HG03439 (cell line): ENCODE data around the gene VARS1.

ENCODE experiments used
- ATAC-seq: cut with Tn5 transposase; IDR thresholded peaks from one replicate; pipeline ENCODE4 v1.9.1; 2021; ENCODE audit warnings: mild to moderate bottlenecking, moderate library complexity; ENCODE audit not compliant: unreplicated experiment

The VARS1 gene

GRCh38 chr6:31775633-31776484 is 19.7 kb downstream of the VARS1 start:
- ATAC-seq, result no peak

DNA sequence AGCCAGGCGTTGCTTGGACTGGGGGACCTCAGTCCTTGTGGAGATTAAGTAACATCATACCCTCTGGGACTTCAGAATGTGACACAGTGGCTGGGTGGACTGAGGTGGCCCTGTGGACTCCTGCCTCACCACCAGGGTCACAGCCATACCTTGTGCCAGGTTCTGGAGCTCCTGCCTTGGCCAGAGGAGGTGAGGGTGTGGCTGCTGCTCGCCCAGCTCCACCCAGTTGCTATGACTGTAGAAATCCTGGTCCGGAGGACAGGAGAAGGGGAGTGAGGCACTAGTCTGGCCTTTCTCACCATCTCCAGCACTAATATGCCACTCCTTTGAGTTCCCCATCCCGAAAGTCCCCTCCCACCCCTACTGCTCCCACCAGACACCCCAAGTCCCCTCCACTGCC is 20.4 kb downstream of the VARS1 start:
- ATAC-seq, result no peak

DNA sequence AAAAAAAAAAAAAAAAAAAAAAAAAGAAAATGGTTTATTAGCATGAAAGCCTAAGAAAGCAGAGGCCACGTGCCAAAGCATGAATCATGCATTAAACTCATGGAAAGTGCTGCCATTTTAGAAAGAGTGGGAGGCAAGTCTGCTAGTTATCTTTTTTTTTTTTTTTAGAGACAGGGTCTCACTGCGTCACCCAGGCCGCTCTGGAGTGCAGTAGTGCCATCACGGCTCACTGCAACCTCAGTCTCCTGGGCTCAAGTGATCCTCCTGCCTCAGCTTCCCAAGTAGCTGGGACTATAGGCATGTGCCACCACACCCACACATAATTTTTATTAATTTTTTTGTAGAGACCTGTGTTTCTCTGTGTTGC is 23.6 kb downstream of the VARS1 start:
- ATAC-seq, result no peak

- ATAC-seq, result no peak
Measured at GRCh38 chr6:31770860-31771259, 24.7 kb downstream of the VARS1 start.

- ATAC-seq, result no peak
Measured at GRCh38 chr6:31769684-31770371, 25.7 kb downstream of the VARS1 start.

DNA sequence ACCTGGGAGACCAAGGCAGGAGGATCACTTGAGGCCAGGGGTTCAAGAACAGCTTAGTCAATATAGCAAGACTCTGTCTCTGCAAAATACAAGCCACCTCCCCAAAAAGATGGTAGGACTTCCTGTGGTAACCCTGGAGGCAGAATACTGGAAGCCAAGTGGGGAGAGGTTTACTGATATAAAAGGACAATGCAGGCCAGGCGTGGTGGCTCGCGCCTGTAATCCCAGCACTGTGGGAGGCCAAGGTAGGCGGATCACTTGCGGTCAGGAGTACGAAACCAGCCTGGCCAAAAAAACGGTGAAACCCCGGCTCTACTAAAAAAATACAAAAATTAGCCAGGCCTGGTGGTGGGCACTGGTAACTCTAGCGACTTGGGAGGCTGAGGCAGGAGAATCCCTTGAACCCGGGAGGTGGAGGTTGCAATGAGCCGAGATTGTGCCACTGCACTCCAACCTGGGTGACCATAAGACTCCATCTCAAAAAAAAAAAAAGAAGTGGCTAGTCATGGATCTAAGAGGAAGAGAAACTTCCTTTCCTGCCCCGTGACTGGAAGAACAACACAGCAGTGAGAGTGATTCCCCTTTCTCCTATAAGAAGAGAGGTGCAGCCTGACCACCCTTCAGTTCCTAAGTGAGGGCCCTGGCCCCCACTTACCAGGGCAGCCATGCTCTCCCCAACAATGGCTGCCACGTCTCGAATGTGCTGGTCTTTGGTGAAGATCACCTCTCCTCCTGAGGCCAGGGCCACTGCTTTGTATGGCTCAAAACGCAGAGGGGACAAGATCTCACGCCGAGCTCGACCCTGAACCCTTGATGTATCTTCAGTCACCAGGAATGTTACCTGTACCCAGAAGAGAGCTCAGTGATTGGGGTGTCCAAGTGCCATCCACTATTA is 26.9 kb downstream of the VARS1 start:
- no peak for ATAC-seq

GRCh38 chr6:31767096-31767645 is 28.4 kb downstream of the VARS1 start:
- ATAC-seq, result no peak

DNA sequence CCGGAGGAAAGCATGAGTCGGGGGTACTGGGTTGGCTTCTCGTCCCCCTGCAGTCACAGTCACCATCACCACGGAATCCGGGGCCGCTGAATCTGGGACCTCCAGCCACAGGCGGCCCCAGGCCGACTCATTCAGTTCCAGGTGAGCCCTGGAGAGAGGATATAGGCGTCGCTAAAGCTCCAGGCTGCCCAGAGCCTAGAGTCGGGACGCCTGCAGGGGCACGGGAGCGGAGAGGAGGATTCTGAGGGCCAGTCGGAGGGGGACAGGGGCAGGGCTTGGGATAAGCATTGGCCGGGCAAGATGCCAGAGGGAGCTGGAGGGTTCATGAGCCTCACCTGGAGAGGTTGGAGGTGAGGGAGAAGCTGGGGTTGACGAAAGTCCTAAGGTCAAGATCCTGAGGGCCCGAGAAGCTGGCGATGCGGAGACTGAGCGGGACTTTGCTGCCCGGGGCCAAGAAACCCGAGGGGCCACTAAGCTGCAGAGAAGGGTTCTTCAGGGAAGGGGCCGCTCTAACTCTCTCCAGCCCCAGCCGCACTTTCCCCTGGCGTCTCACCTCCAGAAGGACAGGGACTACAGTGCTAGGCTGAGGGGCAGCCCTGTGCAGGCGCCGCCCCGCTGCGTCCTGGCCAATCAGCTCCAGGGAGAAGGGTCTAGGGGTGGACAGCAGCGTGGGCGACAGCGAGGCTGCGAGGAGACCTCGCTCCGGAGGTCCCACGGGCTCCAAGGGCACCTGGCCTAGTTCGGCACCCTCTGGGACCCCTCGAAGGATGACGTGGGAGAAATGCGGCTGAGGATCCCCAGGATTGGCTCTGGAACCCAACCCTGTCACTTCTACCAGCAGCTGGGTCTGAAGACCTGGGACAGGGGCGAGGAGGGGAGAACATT is 29.4 kb downstream of the VARS1 start:
- no peak for ATAC-seq

- no peak for ATAC-seq
Measured at GRCh38 chr6:31765559-31765909, 30.0 kb downstream of the VARS1 start.

GRCh38 chr6:31764198-31764597 is 31.4 kb downstream of the VARS1 start:
- no peak for ATAC-seq

DNA sequence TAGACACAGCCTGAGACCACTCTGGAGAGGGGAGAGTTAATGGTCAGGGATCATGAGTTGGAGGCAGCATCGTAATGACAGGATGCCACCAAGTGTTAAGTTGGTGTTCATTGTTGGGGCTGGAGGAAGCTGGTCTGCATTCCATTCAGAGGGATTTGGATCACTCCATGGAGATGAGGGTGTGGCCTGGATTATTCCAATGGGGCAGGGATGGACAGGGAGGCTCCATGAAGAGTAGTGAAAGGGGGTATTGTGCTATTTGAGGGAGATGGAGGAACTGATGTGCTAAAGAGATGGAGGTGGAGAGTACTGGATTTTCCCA is 32.0 kb downstream of the VARS1 start:
- no peak for ATAC-seq

- no peak for ATAC-seq
Measured at GRCh38 chr6:31762878-31763618, 32.5 kb downstream of the VARS1 start.

- no peak for ATAC-seq
Measured at GRCh38 chr6:31762356-31762755, 33.2 kb downstream of the VARS1 start, which contains the start of gene SAPCD1. Gene SAPCD1 (plus strand): TSS chr6:31762656. CDS start chr6:31763055, 399 bp downstream.

GRCh38 chr6:31761343-31761742 is 34.2 kb downstream of the VARS1 start:
- no peak for ATAC-seq

DNA sequence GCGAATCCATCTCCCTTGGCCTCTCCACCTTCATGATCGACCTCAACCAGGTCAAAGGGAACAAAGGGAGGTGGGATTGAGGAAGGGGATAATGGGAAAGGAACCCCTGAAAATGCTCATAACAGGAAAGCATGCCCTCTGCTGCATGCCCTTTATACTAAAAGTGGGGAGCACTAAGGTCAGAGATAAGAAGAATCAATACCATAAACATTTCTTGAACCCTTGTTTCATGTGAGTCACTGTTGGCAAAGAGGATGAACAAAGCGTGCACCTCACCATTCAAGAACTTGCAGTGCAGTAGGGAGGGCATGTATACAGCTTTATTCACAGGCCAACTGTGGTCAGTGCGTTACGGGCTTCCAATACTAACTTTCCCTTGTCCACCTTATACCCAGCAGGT is 34.8 kb downstream of the VARS1 start:
- no peak for ATAC-seq

- ATAC-seq, result no peak
Measured at GRCh38 chr6:31758281-31758680, 37.3 kb downstream of the VARS1 start.

- no peak for ATAC-seq
Measured at GRCh38 chr6:31752739-31753319, 42.7 kb downstream of the VARS1 start.

GRCh38 chr6:31750411-31751022 is 45.0 kb downstream of the VARS1 start:
- no peak for ATAC-seq
